ENCODE measurements around the gene DDX23. TPM values are rescaled to one million over a fixed set of nuclear protein-coding genes. Genes with fewer than 3 reads are reported as not detected.

The DDX23 gene
- total RNA-seq, 1 experiment from 2014 or later = 102 TPM

DNA sequence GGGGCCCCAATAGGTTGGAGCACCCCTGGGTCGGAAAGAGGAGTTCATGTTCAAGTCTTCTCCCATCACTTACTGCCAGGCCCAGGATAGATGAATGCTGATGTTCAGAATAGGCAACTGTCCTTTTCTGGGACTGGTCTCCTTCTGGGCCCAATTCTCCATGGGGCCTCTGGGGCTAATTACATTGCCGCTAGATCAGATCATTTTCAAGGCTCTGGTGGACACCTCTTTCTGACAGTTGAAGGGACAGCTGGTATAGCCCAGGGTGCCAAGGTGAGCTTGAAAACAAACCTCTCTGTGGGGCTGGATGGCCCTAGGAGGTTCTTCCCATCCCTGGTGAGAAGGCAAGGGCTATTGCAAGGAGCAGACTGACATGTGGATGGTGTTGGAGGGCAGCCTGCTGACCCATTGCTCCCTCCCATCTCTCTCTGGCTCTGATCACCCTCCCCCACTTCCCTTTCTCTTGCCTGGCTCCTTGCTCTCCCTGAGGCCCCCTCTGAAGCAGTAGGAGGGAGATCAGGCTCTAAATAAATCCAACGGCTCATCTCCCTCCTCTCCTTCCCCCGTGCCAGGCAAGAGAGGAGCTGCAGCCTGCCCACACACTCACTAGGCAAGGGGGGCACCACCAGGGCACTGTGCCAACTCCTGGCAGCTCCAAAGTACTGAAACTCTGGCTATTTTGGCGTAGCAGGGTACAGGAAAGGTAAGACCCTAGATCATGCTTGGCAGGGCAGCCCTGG is 31.8 kb downstream of the DDX23 start:
- Histone ChIP-seq H3K4me2 (ENCODE audit: low read length) (no peak overlapping the region), H4K20me1 (ENCODE audit: low read length) (no peaks in the 10 kb centered on the region), H3K9me3 (ENCODE audit: low read length) (no peaks in the 10 kb centered on the region), H3K36me3 (ENCODE audit: low read depth, low read length) (no peaks in the 10 kb centered on the region), H3K79me2 (ENCODE audit: low read length) (no peaks in the 10 kb centered on the region), H3K9me2 (replicated peaks; ENCODE audit: low read length) (no peaks in the 10 kb centered on the region), H3K9ac (ENCODE audit: low read length) (no peak overlapping the region), H3F3A (ENCODE audit: low read length, unreplicated experiment) (no peaks in the 10 kb centered on the region), H3K4me1 (ENCODE audit: insufficient read depth, low read length) (peaks cover 15% of the 10 kb centered on the region), H3K4me3 (ENCODE audit: low read length) (no peak overlapping the region), H3K27me3 (ENCODE audit: low read length) (no peaks in the 10 kb centered on the region), H3K27ac (ENCODE audit: low read length) (no peak overlapping the region), H2AFZ (ENCODE audit: low read length) (no peak overlapping the region)
- no peak for DNase-seq
- CTCF ChIA-PET = no interaction called here
- intact Hi-C loops (cut with micrococcal nuclease) = no loop called here
- POLR2A ChIA-PET (ENCODE audit: unreplicated experiment) = no interaction called here
- TF ChIP-seq EZH2 (IDR thresholded peaks at IDR 0.05; ENCODE audit: low read length, unreplicated experiment) = no peak
- BruUV-seq (replicated peaks) = no TSS peak
- no peak for ATAC-seq

DNA sequence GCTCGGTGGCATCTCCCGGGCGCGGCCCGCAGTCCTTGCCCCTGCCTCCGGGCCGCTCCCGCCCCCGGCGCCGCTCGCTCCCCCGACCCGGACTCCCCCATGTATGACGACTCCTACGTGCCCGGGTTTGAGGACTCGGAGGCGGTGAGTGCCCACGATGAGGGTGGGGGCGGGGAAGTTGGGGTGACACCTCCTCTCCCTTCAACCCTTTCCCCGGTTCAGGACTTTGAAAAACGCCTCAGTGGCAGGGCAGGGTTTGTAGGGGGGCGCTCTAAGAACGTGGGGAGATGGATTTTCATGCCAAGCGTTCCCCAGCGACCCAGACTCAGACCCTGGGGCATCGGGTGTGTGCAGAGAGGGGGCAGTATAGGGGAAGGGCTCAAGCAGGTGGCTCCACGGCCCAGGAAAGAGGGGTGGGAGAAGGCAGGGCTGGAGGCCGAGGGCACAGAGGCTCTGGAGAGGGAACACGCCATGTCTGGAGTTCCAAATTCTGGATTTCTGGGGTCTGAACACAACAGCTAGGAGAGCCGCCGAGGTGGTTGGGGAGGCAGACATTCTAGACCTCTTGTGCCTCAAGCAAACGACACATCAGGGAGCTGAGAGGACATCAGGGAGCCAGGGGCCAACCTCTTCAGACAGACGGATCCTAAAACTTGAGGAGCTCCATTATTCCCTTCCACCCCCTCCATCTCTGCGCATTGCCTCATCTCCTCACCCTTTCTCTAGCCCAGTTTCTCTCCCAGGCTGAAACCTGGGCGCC is 33.0 kb downstream of the DDX23 start:
- no peak for ATAC-seq
- intact Hi-C loops (cut with micrococcal nuclease) = no loop called here
- TSS peak; percentile 30 for BruUV-seq (replicated peaks)

DNA sequence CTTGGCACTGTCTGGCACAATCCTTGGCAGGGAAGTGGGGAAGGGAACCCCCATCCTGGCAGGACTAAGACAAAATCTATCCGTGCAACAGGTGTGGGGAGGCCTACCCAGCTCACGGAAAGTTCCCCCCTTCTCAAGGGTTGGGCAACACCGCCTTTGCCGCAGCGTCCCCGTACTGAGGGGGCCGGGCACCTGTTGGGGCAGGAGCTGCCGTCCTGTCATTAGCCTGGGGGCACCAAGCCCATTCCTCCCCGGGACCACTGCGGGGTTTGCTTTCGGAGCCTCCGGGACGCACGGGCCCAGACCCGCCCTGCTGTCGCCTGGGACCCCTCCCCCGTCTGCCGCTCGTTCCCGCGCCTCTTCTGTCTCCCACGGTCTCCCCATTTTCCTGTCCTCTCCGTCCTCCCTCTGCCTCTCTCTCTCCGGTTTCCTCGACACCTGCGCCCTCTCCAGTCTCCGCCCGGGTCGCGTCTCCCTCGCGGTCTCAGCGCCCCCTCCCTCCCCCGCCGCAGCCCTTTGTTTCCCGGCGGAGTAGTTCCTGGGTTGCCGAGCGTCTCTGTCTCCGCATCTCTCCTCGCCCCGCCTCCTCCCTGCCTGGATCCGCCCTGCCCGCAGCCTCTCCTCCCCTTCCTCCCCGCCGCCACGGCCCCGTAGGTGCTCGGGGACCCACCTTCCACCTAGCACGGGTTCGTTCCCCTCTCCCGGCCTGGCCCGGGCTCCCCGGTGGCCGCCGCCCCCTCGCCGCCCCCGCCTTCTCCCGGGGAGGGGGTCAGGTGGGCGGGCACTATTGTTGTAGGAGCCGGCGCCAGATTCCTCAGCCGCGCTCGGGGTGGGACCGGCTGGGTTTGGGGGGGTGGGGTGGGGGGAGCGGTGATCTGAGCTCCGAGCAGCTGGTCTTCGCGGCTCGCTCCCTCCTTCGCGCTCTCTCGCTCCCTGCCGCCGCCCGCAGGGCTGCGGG is 33.8 kb downstream of the DDX23 start, which contains the start of gene CACNB3:
TSS of gene CACNB3 (plus strand) at position 624 of the 958 bp plus-strand sequence. CDS start 434 bp downstream, outside the sequence.
- DNase-seq (peak; percentile 51), ATAC-seq (peak; percentile 38)
- peak within 1 kb of the TSS; percentile 32 for H3K9ac ChIP-seq (ENCODE audit: low read length)
- ChIA-PET CTCF (interaction anchor here (0.6 kb wide), 1 partner anchor 65 kb away, joined by 10 read pairs; no protein-coding TSS in a partner anchor), POLR2A (ENCODE audit: unreplicated experiment) (no interaction called here)
- TF ChIP-seq EZH2 (IDR thresholded peaks at IDR 0.05; ENCODE audit: low read length, unreplicated experiment) (no peak), EZH2phosphoT487 (IDR thresholded peaks at IDR 0.05; ENCODE audit: borderline replicate concordance, low read length) (no peak)
- H3K9me3 ChIP-seq (ENCODE audit: low read length) = no peaks in the 10 kb centered on the region
- no peaks in the 10 kb centered on the region for H4K20me1 ChIP-seq (ENCODE audit: low read length)
- H3K27me3 ChIP-seq (ENCODE audit: low read length) = no peaks in the 10 kb centered on the region
- H3K79me2 ChIP-seq (ENCODE audit: low read length) = no peaks in the 10 kb centered on the region
- H3K4me2 ChIP-seq (ENCODE audit: low read length) = peak within 1 kb of the TSS; percentile 95
- H3K36me3 ChIP-seq (ENCODE audit: low read depth, low read length) = no peaks in the 10 kb centered on the region
- H3K27ac ChIP-seq (ENCODE audit: low read length) = no peak within 1 kb of the TSS
- H3K4me3 ChIP-seq (ENCODE audit: low read length) = peak within 1 kb of the TSS; percentile 86
- H3K9me2 ChIP-seq (replicated peaks; ENCODE audit: low read length) = no peaks in the 10 kb centered on the region
- H3K4me1 ChIP-seq (ENCODE audit: insufficient read depth, low read length) = peaks cover 25% of the 10 kb centered on the region
- BruUV-seq (replicated peaks) = no TSS peak
- H2AFZ ChIP-seq (ENCODE audit: low read length) = peak within 1 kb of the TSS; percentile 98
- intact Hi-C loops (cut with micrococcal nuclease) = no loop called here
- no peaks in the 10 kb centered on the region for H3F3A ChIP-seq (ENCODE audit: low read length, unreplicated experiment)

More for the DNA sequence above, 33.0 kb downstream of the DDX23 start:
- H3K9me3 ChIP-seq (ENCODE audit: low read length) = no peaks in the 10 kb centered on the region
- DNase-seq = no peak
- H3K9ac ChIP-seq (ENCODE audit: low read length) = no peak overlapping the region
- H4K20me1 ChIP-seq (ENCODE audit: low read length) = no peaks in the 10 kb centered on the region
- H3K27me3 ChIP-seq (ENCODE audit: low read length) = no peaks in the 10 kb centered on the region
- H2AFZ ChIP-seq (ENCODE audit: low read length) = no peak overlapping the region
- no peaks in the 10 kb centered on the region for H3F3A ChIP-seq (ENCODE audit: low read length, unreplicated experiment)
- H3K4me3 ChIP-seq (ENCODE audit: low read length) = peak overlapping the region; percentile 86
- CTCF ChIA-PET = no interaction called here
- no peak for TF ChIP-seq EZH2 (IDR thresholded peaks at IDR 0.05; ENCODE audit: low read length, unreplicated experiment)
- TF ChIP-seq, protein P1, sequence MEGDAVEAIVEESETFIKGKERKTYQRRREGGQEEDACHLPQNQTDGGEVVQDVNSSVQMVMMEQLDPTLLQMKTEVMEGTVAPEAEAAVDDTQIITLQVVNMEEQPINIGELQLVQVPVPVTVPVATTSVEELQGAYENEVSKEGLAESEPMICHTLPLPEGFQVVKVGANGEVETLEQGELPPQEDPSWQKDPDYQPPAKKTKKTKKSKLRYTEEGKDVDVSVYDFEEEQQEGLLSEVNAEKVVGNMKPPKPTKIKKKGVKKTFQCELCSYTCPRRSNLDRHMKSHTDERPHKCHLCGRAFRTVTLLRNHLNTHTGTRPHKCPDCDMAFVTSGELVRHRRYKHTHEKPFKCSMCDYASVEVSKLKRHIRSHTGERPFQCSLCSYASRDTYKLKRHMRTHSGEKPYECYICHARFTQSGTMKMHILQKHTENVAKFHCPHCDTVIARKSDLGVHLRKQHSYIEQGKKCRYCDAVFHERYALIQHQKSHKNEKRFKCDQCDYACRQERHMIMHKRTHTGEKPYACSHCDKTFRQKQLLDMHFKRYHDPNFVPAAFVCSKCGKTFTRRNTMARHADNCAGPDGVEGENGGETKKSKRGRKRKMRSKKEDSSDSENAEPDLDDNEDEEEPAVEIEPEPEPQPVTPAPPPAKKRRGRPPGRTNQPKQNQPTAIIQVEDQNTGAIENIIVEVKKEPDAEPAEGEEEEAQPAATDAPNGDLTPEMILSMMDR (conservative IDR thresholded peaks at IDR 0.05; ENCODE audit: low read depth, low read length) = peak; percentile 32
- no peaks in the 10 kb centered on the region for H3K9me2 ChIP-seq (replicated peaks; ENCODE audit: low read length)
- POLR2A ChIA-PET (ENCODE audit: unreplicated experiment) = no interaction called here
- H3K4me2 ChIP-seq (ENCODE audit: low read length) = peak overlapping the region; percentile 95
- peaks cover 20% of the 10 kb centered on the region for H3K4me1 ChIP-seq (ENCODE audit: insufficient read depth, low read length)
- H3K79me2 ChIP-seq (ENCODE audit: low read length) = no peaks in the 10 kb centered on the region
- no peaks in the 10 kb centered on the region for H3K36me3 ChIP-seq (ENCODE audit: low read depth, low read length)
- H3K27ac ChIP-seq (ENCODE audit: low read length) = no peak overlapping the region
